Esophagus squamous epithelium (tissue), 5 donors: ENCODE results near the gene MBD3. TPM values are rescaled to one million over a fixed set of nuclear protein-coding genes. Genes with fewer than 3 reads are reported as not detected.

Experiments used
- DNase-seq: peaks from one replicate; lab custom pipeline; 2025; lab: John Stamatoyannopoulos, UW
- H3K27ac ChIP-seq, 4 donors: fragments of 200-600 bp; sonication (generic); one replicate each; pipeline ENCODE4 v1.5.1; 2016 to 2019; ENCODE audit warnings: mild to moderate bottlenecking in 1 of 4
- H3K27me3 ChIP-seq, 4 donors: fragments of 200-600 bp; sonication (generic); 1 replicate in 3 of 4; 2 replicates in 1 of 4; pipeline versions ENCODE4 v1.5.1 to v1.6.0; 2017 to 2021; ENCODE audit warnings: antibody characterized with exemption in 1 of 4
- H3K36me3 ChIP-seq, 3 donors: fragments of 200-600 bp; sonication (generic); one replicate each; pipeline ENCODE4 v1.5.1; 2016 to 2019
- H3K4me1 ChIP-seq, 3 donors: fragments of 200-600 bp; sonication (generic); one replicate each; pipeline ENCODE4 v1.5.1; 2017 to 2019
- H3K4me3 ChIP-seq, 4 donors: fragments of 200-600 bp; sonication (generic); 1 replicate in 3 of 4; 2 replicates in 1 of 4; pipeline ENCODE4 v1.5.1; 2016 to 2019; ENCODE audit warnings: mild to moderate bottlenecking in 2 of 4, moderate library complexity in 1 of 4
- H3K9me3 ChIP-seq, 3 donors: fragments of 200-600 bp; sonication (generic); one replicate each; pipeline ENCODE4 v1.5.1; 2016 to 2019
- CTCF ChIP-seq, 6 experiments: fragments of 450-650 bp in 4 of 6; fragments of 200-600 bp in 2 of 6; sonication (generic) in 2 of 6; IDR thresholded peaks; one replicate each; pipeline ENCODE4 v1.5.1; 2016 to 2019; ENCODE audit warnings: antibody characterized with exemption in 6 of 6, mild to moderate bottlenecking in 4 of 6, moderate library complexity in 4 of 6
- POLR2A ChIP-seq, 4 donors: fragments of 450-650 bp; IDR thresholded peaks; one replicate each; pipeline ENCODE4 v1.6.1; 2017; ENCODE audit warnings: antibody characterized with exemption in 4 of 4, mild to moderate bottlenecking in 4 of 4, moderate library complexity in 3 of 4
- WGBS, 2 donors: methylation state at CpG; one replicate each; pipeline ENCODE4 v1.1.5; 2018; 5-methylcytosine and 5-hydroxymethylcytosine counted together
- intact Hi-C: fragments of 100-400 bp; cut with DNase I; formaldehyde crosslinking; loops from one replicate; pipeline ENCODE4 v1.15.0; 2022
- total RNA-seq, 4 donors: library from RNA; depleted of rRNA; stranded (reverse); fragments of >200 nt; gene quantifications; one replicate each; pipeline ENCODE4 v1.1.0, GENCODE V29; 2016
- donor health status: DM: yes; HTN: yes; CAD: no.

MBD3 gene
- total RNA-seq, 4 donors from 2014 or later: 74.8 to 87.9 (median 84.3) TPM

- H3K4me1 ChIP-seq: no peaks in the 10 kb centered on the region
- TF ChIP-seq CTCF (IDR thresholded peaks at IDR 0.05) (no peak), POLR2A (IDR thresholded peaks at IDR 0.05) (no peak)
- no peaks in the 10 kb centered on the region for H3K27me3 ChIP-seq
- H3K4me3 ChIP-seq: no peak overlapping the region
- intact Hi-C loops: no loop called here
- no peaks in the 10 kb centered on the region for H3K9me3 ChIP-seq
- 89 to 100% methylated on average over 1 to 11 of the region's 17 CpGs for WGBS, 2 donors
- H3K27ac ChIP-seq: no peak overlapping the region
- peaks cover 0 to 77% (median 0%) of the 10 kb centered on the region in 3 donors for H3K36me3 ChIP-seq
- DNase-seq: no peak
Observed at GRCh38 chr19:1630811-1631210, 38.1 kb upstream of the MBD3 start.

DNA sequence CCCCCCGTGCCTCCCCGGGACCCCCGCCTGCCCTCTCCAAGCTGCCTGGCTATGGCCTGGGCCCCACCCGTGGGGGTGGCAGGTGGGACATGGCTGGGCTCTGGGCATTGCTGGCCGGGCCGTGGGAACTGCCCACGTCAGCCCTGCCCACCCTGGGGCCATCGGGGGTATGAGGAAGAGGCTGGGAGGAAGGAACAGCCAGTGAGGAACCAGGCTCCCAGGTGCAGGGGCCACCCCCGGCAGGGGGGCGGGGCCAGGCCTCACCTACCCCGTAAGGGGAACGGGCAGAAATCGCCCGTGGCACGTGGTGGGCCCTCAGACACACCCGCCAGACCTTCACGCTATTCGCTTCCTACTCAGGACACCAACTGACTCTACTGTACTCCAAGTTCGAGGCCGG, 37.3 kb upstream of the MBD3 start:
- intact Hi-C loops: no loop called here
- H3K27me3 ChIP-seq: no peaks in the 10 kb centered on the region
- H3K4me3 ChIP-seq: no peak overlapping the region
- TF ChIP-seq POLR2A (IDR thresholded peaks at IDR 0.05) (no peak), CTCF (IDR thresholded peaks at IDR 0.05) (no peak)
- WGBS, 2 donors: 96 to 100% methylated on average over 1 to 19 of the region's 20 CpGs
- no peaks in the 10 kb centered on the region for H3K9me3 ChIP-seq
- H3K27ac ChIP-seq: no peak overlapping the region
- no peak for DNase-seq
- H3K4me1 ChIP-seq: no peaks in the 10 kb centered on the region
- H3K36me3 ChIP-seq: peaks cover 0 to 77% (median 0%) of the 10 kb centered on the region in 3 donors

DNA sequence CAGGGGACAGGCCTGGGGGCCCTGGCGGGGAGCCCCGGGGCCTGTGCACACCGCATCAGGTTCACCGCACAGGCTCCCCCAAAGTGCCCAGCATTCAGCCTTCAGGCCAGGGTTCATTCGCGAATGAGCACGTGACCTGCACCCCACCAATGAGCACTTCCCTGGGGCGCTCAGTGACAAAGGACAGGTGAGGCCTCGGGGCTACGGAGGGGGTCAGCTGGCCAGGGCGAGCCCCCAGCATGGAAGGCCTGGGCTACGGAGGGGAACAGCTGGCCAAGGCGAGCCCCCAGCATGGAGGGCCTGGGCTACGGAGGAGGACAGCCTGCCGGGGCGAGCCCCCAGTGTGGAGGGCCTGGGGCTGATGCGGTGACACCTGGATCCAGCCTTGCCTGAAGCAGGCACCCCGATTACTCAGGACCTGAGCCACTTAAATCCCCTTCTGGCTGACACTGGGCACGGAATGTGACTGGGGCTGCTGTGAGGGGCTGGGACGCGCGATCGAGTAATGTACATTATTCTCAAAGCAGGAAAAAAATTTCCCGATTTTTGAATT, 36.7 kb upstream of the MBD3 start:
- no peak for DNase-seq
- Histone ChIP-seq H3K4me3 (no peak overlapping the region), H3K27ac (no peak overlapping the region), H3K4me1 (no peaks in the 10 kb centered on the region), H3K27me3 (no peaks in the 10 kb centered on the region), H3K9me3 (no peaks in the 10 kb centered on the region), H3K36me3 (peaks cover 0 to 77% (median 0%) of the 10 kb centered on the region in 3 donors)
- WGBS, 2 donors: 79 to 95% methylated on average over 7 to 8 of the region's 24 CpGs
- no peak for TF ChIP-seq POLR2A (IDR thresholded peaks at IDR 0.05)
- no peak for TF ChIP-seq CTCF (IDR thresholded peaks at IDR 0.05)
- intact Hi-C loops: no loop called here

GRCh38 chr19:1627194-1627593, 34.5 kb upstream of the MBD3 start:
- Histone ChIP-seq H3K4me1 (no peaks in the 10 kb centered on the region), H3K4me3 (no peak overlapping the region), H3K27me3 (no peaks in the 10 kb centered on the region), H3K36me3 (peaks cover 0 to 78% (median 0%) of the 10 kb centered on the region in 3 donors), H3K27ac (no peak overlapping the region), H3K9me3 (no peaks in the 10 kb centered on the region)
- intact Hi-C loops: no loop called here
- no peak for DNase-seq
- no peak for TF ChIP-seq CTCF (IDR thresholded peaks at IDR 0.05)
- no peak for TF ChIP-seq POLR2A (IDR thresholded peaks at IDR 0.05)
- WGBS, 2 donors: 100% methylated on average over 1 of the region's 17 CpGs; no CpG with 5 or more reads in 1 of the 2 donors

GRCh38 chr19:1626417-1627010, 33.8 kb upstream of the MBD3 start:
- H3K9me3 ChIP-seq: no peaks in the 10 kb centered on the region
- no peak overlapping the region for H3K27ac ChIP-seq
- DNase-seq: no peak
- TF ChIP-seq POLR2A (IDR thresholded peaks at IDR 0.05) (no peak), CTCF (IDR thresholded peaks at IDR 0.05) (no peak)
- H3K4me3 ChIP-seq: no peak overlapping the region
- H3K36me3 ChIP-seq: peaks cover 0 to 78% (median 0%) of the 10 kb centered on the region in 3 donors
- 73 to 77% methylated on average over 11 to 12 of the region's 32 CpGs for whole genome bisulfite sequencing, 2 donors
- H3K27me3 ChIP-seq: no peaks in the 10 kb centered on the region
- intact Hi-C loops: no loop called here
- H3K4me1 ChIP-seq: no peaks in the 10 kb centered on the region
